ENCODE results near the gene KBTBD13.

- TF ChIP-seq POLR2A (IDR thresholded peaks at IDR 0.05) = no peak
- TF ChIP-seq CTCF (IDR thresholded peaks at IDR 0.05) = no peak
These were observed 14.5 kb upstream of the KBTBD13 start for GRCh38 chr15:65062061-65062460.
